H54 (cell line): Measurements from ENCODE around the gene ZNF41.

Experiments used
- DNase-seq: peaks from one replicate; pipeline ENCODE4 v3.0.0; 2011; ENCODE audit warnings: low spot score, mixed read lengths; ENCODE audit not compliant: insufficient read length
- FAIRE-seq: peaks from 3 replicates; lab custom pipeline; 2011; peaks lifted over from hg19 to GRCh38; lab: Jason Lieb, UNC
- POLR2A ChIP-seq: IDR thresholded peaks from 2 replicates; pipeline ENCODE4 v1.6.1; 2011; ENCODE audit warnings: low read depth, mild to moderate bottlenecking, low read length

ZNF41 gene

DNA sequence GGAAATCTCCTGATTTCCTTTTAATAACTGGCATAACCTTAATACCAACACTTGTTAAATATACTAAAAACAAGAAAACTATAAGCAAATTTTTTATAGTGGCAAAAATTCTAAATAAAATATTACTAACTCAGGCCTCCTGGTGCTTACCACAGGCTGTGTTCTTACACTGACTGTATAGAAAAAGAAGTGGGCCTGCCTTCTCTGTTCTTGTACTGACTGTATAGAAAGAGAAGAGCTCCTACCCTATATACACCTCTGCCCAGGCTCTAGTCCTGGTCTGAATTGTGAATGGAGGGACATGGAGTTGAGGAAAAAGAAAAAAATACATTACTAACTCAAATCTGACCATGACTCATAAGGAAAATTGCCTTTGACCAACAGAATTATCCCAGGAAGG, 7.5 kb downstream of the ZNF41 start:
- FAIRE-seq = no peak
- no peak for TF ChIP-seq POLR2A
- no peak for DNase-seq

GRCh38 chrX:47467106-47467505, 15.9 kb downstream of the ZNF41 start:
- DNase-seq (no peak), FAIRE-seq (no peak)
- no peak for TF ChIP-seq POLR2A

- no peak for FAIRE-seq
- no peak for TF ChIP-seq POLR2A
- DNase-seq = no peak
These were observed 22.5 kb downstream of the ZNF41 start for GRCh38 chrX:47460561-47460960.

DNA sequence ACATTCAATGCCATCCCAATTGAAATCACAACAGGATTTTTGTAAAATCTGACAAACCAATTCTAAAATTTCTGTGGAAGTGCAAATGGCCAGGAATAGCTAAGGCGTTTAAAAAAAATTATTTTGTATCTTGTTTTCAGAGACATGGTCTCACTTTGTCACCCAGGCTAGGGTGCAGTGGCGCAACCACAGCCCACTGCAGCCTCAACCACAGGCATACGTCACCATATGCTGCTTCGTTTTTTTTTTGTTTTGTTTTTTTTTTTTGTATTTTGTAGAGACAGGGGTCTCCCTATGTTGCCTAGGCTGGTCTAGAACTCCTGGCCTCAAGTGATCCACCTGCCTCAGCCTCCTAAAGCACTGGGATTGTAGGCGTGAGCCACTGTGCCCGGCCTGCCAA, 24.5 kb downstream of the ZNF41 start:
- no peak for DNase-seq
- FAIRE-seq = no peak
- TF ChIP-seq POLR2A = no peak

DNA sequence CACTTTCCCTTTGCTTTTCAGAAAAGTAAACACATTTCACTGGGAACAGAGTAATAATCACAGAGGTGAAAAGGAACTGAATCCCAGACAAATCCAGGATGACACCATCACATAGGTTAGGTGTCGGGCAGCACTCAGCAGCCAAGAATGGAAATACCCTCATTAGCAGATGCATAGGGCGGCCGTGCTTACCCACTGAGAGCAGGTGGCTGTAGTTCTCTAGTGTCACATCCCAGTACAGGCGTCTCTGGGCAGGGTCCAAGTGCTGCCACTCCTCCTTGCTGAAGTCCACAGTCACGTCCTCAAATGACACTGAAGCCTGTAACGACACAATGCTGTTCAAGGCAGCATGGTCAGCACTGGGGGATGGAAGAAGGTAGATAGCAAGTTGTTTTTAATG, 26.9 kb downstream of the ZNF41 start:
- FAIRE-seq (no peak), DNase-seq (no peak)
- TF ChIP-seq POLR2A = no peak

DNA sequence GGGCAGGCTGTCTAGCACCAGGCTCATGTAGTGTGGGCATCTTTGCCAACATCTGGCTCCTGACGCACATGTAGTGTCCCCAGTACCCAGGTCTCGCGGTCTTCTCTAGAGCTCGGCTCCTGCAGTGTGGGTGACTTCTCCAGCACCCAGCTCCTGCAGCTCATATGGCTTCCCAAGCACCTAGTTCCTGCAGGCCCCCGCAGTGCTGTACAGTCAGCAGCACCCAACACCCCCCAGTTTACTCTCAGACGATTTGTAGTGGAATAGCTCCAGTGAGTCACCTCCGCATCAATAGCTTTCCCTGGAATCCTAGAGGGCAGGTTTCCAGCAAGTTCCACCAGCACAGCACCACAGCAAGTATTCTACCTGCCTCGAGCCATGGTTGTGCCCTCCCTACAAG, 30.9 kb downstream of the ZNF41 start:
- no peak for DNase-seq
- TF ChIP-seq POLR2A = no peak
- FAIRE-seq = no peak

DNA sequence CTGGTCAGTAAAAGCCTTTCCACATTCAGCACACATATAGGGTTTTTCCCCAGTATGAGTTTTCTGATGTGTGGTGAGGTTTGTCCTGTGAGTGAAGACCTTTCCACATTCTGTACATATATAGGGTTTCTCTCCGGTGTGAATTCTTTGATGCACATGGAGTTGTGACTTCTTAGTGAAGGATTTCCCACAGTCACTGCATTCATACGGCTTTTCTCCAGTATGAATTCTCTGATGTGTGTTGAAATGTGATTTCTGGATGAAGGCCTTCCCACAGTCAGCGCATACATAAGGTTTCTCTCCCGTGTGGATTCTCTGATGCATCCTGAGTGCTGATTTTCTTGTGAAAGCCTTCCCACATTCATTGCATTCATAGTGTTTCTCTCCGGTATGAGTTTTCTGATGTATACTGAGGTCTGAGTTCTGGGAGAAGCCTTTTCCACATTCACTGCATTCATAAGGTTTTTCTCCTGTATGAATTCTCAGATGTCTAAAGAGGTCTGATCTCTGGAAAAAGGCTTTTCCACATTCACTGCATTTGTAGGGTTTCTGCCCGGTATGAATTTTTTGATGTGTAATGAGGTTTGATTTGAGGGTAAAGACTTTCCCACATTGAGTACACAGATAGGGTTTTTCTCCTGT, 34.7 kb downstream of the ZNF41 start:
- no peak for TF ChIP-seq POLR2A
- DNase-seq = no peak
- no peak for FAIRE-seq

GRCh38 chrX:47447607-47448006, 35.4 kb downstream of the ZNF41 start:
- FAIRE-seq = no peak
- DNase-seq = no peak
- TF ChIP-seq POLR2A = no peak

DNA sequence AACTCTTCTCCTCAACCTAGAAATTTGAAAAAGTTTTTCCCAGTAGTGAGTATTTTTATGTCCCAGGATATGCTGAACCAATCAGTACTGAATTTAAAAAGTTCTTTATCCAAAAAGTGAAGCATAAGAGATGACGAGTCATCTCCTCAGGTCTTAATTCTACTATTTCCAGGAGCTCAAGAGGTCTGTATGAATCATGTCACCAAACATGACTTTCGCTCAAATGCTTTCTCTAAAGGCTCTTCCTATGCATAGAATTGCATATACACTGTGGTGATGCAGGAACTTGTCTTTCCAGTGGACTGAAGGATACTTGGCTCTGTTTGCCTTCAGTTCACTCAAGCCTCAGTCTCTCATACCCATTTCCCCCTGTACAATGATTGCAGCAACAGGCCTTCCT, 36.1 kb downstream of the ZNF41 start:
- FAIRE-seq (no peak), DNase-seq (no peak)
- TF ChIP-seq POLR2A = no peak

GRCh38 chrX:47446431-47446830, 36.6 kb downstream of the ZNF41 start:
- TF ChIP-seq POLR2A = no peak
- FAIRE-seq (no peak), DNase-seq (no peak)

DNA sequence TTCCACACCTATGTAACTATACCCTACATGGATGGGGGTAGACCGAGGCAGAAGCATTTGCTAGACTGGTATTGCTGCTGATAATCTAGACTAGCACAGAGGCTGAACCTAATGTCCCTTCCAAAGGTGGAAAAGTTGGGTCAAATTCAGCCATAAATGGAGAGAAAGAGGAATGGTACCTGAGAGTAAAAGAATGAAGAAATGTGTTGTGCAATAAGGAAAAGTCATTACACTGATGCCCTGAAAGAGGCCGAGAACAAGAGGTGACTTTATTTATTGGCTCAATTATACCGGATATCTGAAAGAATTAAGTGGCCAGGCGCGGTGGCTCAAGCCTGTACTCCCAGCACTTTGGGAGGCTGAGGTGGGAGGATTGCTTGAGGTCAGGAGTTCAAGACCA, 52.1 kb downstream of the ZNF41 start:
- no peak for TF ChIP-seq POLR2A
- FAIRE-seq = no peak

DNA sequence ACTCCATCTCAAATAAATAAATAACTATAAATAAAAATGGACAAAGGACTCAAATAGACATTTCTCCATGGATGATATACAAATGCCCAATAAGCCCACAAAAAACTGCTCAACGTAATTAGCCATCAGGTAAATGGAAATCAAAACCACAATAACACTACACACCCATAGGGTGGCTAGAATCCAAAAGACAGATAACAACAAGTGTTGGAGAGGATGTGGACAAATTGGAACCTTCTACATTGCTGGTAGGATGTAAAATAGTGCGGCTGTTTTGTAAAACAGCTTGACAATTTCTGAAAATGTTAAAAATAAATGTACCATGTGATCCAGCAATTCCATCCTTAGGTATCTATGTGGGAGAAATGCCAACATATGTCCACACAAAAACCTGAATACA, 60.6 kb downstream of the ZNF41 start:
- FAIRE-seq (no peak), DNase-seq (no peak)
- TF ChIP-seq POLR2A = no peak

More for the DNA sequence above, 52.1 kb downstream of the ZNF41 start:
- DNase-seq = no peak

DNA sequence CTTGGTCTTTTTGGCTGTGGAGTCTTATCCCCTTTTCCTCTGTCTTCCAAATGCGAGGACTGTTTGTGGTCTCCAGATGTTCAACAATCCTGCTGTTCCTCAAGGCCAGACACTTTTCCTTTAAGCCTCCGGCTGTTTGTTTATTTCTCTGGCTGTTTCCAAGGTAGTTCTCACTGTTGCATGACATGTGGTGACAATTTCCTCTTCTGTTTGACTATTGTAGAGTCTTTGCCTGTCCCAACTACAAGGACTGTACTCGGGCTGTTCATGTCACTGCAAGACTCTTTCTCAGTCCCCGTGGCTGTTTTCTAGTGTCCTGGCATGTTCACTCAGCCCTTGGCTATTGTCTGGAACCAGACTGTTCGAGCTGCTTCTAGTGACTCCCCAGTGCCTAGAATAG, 62.1 kb downstream of the ZNF41 start:
- no peak for TF ChIP-seq POLR2A
- DNase-seq = no peak
- no peak for FAIRE-seq

- no peak for DNase-seq
- FAIRE-seq = no peak
- no peak for TF ChIP-seq POLR2A
These were observed 62.8 kb downstream of the ZNF41 start for GRCh38 chrX:47420265-47420664.

GRCh38 chrX:47413179-47413594, 69.8 kb downstream of the ZNF41 start:
- DNase-seq (no peak), FAIRE-seq (no peak)
- TF ChIP-seq POLR2A = no peak
